ENCODE data around the gene E2F8.

The E2F8 gene

GRCh38 chr11:19252394-19253152, 11.8 kb upstream of the E2F8 start:
- FAIRE-seq = no peak

GRCh38 chr11:19251577-19251976, 10.8 kb upstream of the E2F8 start:
- no peak for FAIRE-seq

- FAIRE-seq = no peak
These were observed 6.1 kb upstream of the E2F8 start for GRCh38 chr11:19246816-19247215.

- no peak for FAIRE-seq
These were observed 4.6 kb upstream of the E2F8 start for GRCh38 chr11:19245351-19245750.

- FAIRE-seq = no peak
These were observed 3.9 kb upstream of the E2F8 start for GRCh38 chr11:19244621-19245020.

- FAIRE-seq = no peak
These were observed 3.3 kb upstream of the E2F8 start for GRCh38 chr11:19244084-19244483.

GRCh38 chr11:19243613-19244012, 2.9 kb upstream of the E2F8 start:
- no peak for FAIRE-seq

GRCh38 chr11:19243143-19243542, 2.4 kb upstream of the E2F8 start:
- no peak for FAIRE-seq

- FAIRE-seq = no peak
These were observed 1.6 kb upstream of the E2F8 start for GRCh38 chr11:19242179-19242932.

- no peak for FAIRE-seq
These were observed 774 bp upstream of the E2F8 start for GRCh38 chr11:19241260-19242178.

- FAIRE-seq = no peak
These were observed 1.7 kb downstream of the E2F8 start for GRCh38 chr11:19239039-19239438.

- no peak for FAIRE-seq
These were observed 2.9 kb downstream of the E2F8 start for GRCh38 chr11:19237813-19238212.

- no peak for FAIRE-seq
These were observed 3.4 kb downstream of the E2F8 start for GRCh38 chr11:19237381-19237780.

- no peak for FAIRE-seq
These were observed 6.4 kb downstream of the E2F8 start for GRCh38 chr11:19234231-19234817.

GRCh38 chr11:19232910-19233503, 7.7 kb downstream of the E2F8 start:
- FAIRE-seq = no peak

GRCh38 chr11:19229671-19230070, 11.1 kb downstream of the E2F8 start:
- FAIRE-seq = no peak

GRCh38 chr11:19228968-19229367, 11.8 kb downstream of the E2F8 start:
- FAIRE-seq = no peak

GRCh38 chr11:19226378-19227195, 14.2 kb downstream of the E2F8 start:
- FAIRE-seq = no peak

GRCh38 chr11:19225581-19225980, 15.2 kb downstream of the E2F8 start:
- FAIRE-seq = no peak

- FAIRE-seq = no peak
These were observed 15.6 kb downstream of the E2F8 start for GRCh38 chr11:19225123-19225522.

GRCh38 chr11:19220903-19221724, 19.6 kb downstream of the E2F8 start:
- no peak for FAIRE-seq

Measured in islet of Langerhans (tissue), 1 donor.